ENCODE measurements around the gene SCNM1.
A peak's percentile ranks its signal among the peaks of the same experiment; 100 is the strongest.

GRCh38 chr1:151196292-151196800 lies 30.4 kb downstream of the SCNM1 start:
- TF ChIP-seq CTCF (IDR thresholded peaks at IDR 0.05; ENCODE audit: low read depth, low read length) = peak; percentile 39
- no peak for TF ChIP-seq POLR2A (IDR thresholded peaks at IDR 0.05; ENCODE audit: extremely low read depth, insufficient read length)
- TF ChIP-seq MAX (IDR thresholded peaks at IDR 0.05; ENCODE audit: low read depth, low read length) = no peak

Data from NB4 (cell line).